H1 (cell line): Measurements from ENCODE around the gene DLX5. TPM values are rescaled to one million over a fixed set of nuclear protein-coding genes. Genes with fewer than 3 reads are reported as not detected.
A peak's percentile ranks its signal among the peaks of the same experiment; 100 is the strongest.

ENCODE experiments used
- CTCF ChIA-PET: fragments of 300-600 bp; sonication (Branson Sonifier 250); formaldehyde crosslinking; loops from one replicate; lab custom pipeline; 2021; ENCODE audit not compliant: partially characterized antibody; lab: Charles Lee
- POLR2A ChIA-PET: fragments of 300-600 bp; sonication (Branson Sonifier 250); formaldehyde crosslinking; loops from one replicate; lab custom pipeline; 2021; ENCODE audit warnings: inconsistent platforms; ENCODE audit not compliant: partially characterized antibody; lab: Charles Lee
- DNase-seq, 2 experiments: peaks; one replicate each; pipeline versions ENCODE4 v3.0.0 to v3.0.0-alpha.2; 2010 to 2022; ENCODE audit warnings: low spot score in 2 of 2, low read depth in 1 of 2, mixed read lengths in 1 of 2
- FAIRE-seq: peaks from 2 replicates; lab custom pipeline; 2011; peaks lifted over from hg19 to GRCh38; lab: Jason Lieb, UNC
- H2AFZ ChIP-seq: 2 replicates; pipeline ENCODE4 v1.8.1; 2012; ENCODE audit warnings: low read length, inconsistent platforms
- H2AK5ac ChIP-seq: 2 replicates; pipeline ENCODE4 v1.6.1; 2013; ENCODE audit warnings: low read depth, low read length
- H2BK120ac ChIP-seq: replicated peaks from 2 replicates; pipeline ENCODE3; 2013; ENCODE audit warnings: low read depth, low read length, inconsistent platforms
- H2BK12ac ChIP-seq: 2 replicates; pipeline ENCODE4 v1.6.1; 2013; ENCODE audit warnings: low read depth, low read length
- H2BK15ac ChIP-seq: 2 replicates; pipeline ENCODE4 v1.6.1; 2013; ENCODE audit warnings: low read length
- H2BK20ac ChIP-seq: 2 replicates; pipeline ENCODE4 v1.6.1; 2013; ENCODE audit warnings: low read length
- H2BK5ac ChIP-seq: 2 replicates; pipeline ENCODE4 v1.6.1; 2013; ENCODE audit warnings: low read depth, low read length
- H3K14ac ChIP-seq: 2 replicates; pipeline ENCODE4 v1.6.1; 2013; ENCODE audit warnings: inconsistent platforms; ENCODE audit not compliant: insufficient read length
- H3K18ac ChIP-seq: 2 replicates; pipeline ENCODE4 v1.6.1; 2013; ENCODE audit warnings: low read length; ENCODE audit errors: extremely low read depth
- H3K23ac ChIP-seq: 2 replicates; pipeline ENCODE4 v1.6.1; 2013; ENCODE audit warnings: inconsistent platforms; ENCODE audit not compliant: insufficient read length
- H3K23me2 ChIP-seq: 2 replicates; pipeline ENCODE4 v1.6.1; 2013; ENCODE audit warnings: low read depth, low read length
- H3K27ac ChIP-seq: 2 replicates; pipeline ENCODE4 v1.6.1; 2011; ENCODE audit warnings: low read depth, low read length, inconsistent platforms
- H3K27me3 ChIP-seq, 4 experiments: replicated peaks in 1 of 4; 1 replicate in 1 of 4; 2 replicates in 3 of 4; pipeline versions ENCODE4 v1.6.1 to v1.8.1; 2011 to 2013; ENCODE audit warnings: low read length in 3 of 4, mild to moderate bottlenecking in 3 of 4, inconsistent platforms in 2 of 4, mixed read lengths in 2 of 4, moderate library complexity in 1 of 4; ENCODE audit not compliant: control insufficient read depth in 3 of 4, insufficient read depth in 3 of 4; ENCODE audit errors: extremely low read depth in 1 of 4
- H3K36me3 ChIP-seq, 4 experiments: 2 replicates each; pipeline versions ENCODE4 v1.6.1 to v1.8.1; 2011 to 2013; ENCODE audit warnings: mild to moderate bottlenecking in 4 of 4, low read length in 3 of 4, moderate library complexity in 2 of 4, control low read depth in 1 of 4, inconsistent platforms in 1 of 4; ENCODE audit not compliant: insufficient read depth in 4 of 4, control insufficient read depth in 2 of 4
- H3K4ac ChIP-seq: replicated peaks from 2 replicates; pipeline ENCODE3; 2013; ENCODE audit warnings: low read length, low read depth, mixed read lengths, inconsistent platforms; ENCODE audit not compliant: insufficient read length
- H3K4me1 ChIP-seq, 4 experiments: replicated peaks in 1 of 4; 1 replicate in 1 of 4; 2 replicates in 3 of 4; pipeline versions ENCODE4 v1.6.1 to v1.8.1; 2011 to 2013; ENCODE audit warnings: low read length in 3 of 4, inconsistent platforms in 2 of 4, mixed read lengths in 1 of 4; ENCODE audit not compliant: insufficient read depth in 4 of 4, control insufficient read depth in 3 of 4
- H3K4me2 ChIP-seq, 2 experiments: 2 replicates each; pipeline versions ENCODE4 v1.6.1 to v1.8.1; 2011 to 2013; ENCODE audit warnings: low read depth in 2 of 2, low read length in 2 of 2, control low read depth in 1 of 2, inconsistent platforms in 1 of 2, mild to moderate bottlenecking in 1 of 2; ENCODE audit not compliant: insufficient read depth in 1 of 2
- H3K4me3 ChIP-seq, 4 experiments: fragments of 200-600, 300-600 bp in 1 of 4; sonication (generic), shearing (Covaris generic), sonication (Bioruptor Twin) in 1 of 4; 2 replicates each; pipeline versions ENCODE4 v1.5.1 to v1.8.1; 2011 to 2016; ENCODE audit warnings: low read length in 4 of 4, low read depth in 3 of 4, control low read depth in 2 of 4, inconsistent platforms in 2 of 4, mild to moderate bottlenecking in 2 of 4, mixed read lengths in 1 of 4, moderate library complexity in 1 of 4; ENCODE audit not compliant: insufficient read depth in 2 of 4; ENCODE audit errors: extremely low read depth in 1 of 4
- H3K56ac ChIP-seq: replicated peaks from 2 replicates; pipeline ENCODE3; 2013; ENCODE audit warnings: low read depth, mild to moderate bottlenecking, mixed read lengths, low read length, inconsistent platforms; ENCODE audit not compliant: insufficient read length
- H3K79me1 ChIP-seq: 2 replicates; pipeline ENCODE4 v1.6.1; 2013; ENCODE audit warnings: low read depth, low read length, control low read depth
- H3K79me2 ChIP-seq, 2 experiments: 2 replicates each; pipeline versions ENCODE4 v1.6.1 to v1.8.1; 2012 to 2013; ENCODE audit warnings: low read length in 2 of 2, mild to moderate bottlenecking in 2 of 2, inconsistent platforms in 1 of 2; ENCODE audit not compliant: insufficient read depth in 2 of 2, control insufficient read depth in 1 of 2
- H3K9ac ChIP-seq, 4 experiments: replicated peaks in 1 of 4; 1 replicate in 1 of 4; 2 replicates in 3 of 4; pipeline versions ENCODE4 v1.6.1 to v1.8.1; 2011 to 2013; ENCODE audit warnings: low read depth in 3 of 4, low read length in 3 of 4, control low read depth in 2 of 4, mild to moderate bottlenecking in 2 of 4, moderate library complexity in 2 of 4, inconsistent platforms in 1 of 4; ENCODE audit errors: extremely low read depth in 1 of 4
- H3K9me3 ChIP-seq, 2 experiments: 2 replicates each; pipeline versions ENCODE4 v1.6.1 to v1.8.1; 2012 to 2013; ENCODE audit warnings: mild to moderate bottlenecking in 2 of 2, moderate library complexity in 2 of 2, control low read depth in 1 of 2, inconsistent platforms in 1 of 2, low read depth in 1 of 2, low read length in 1 of 2, mixed read lengths in 1 of 2; ENCODE audit not compliant: insufficient read depth in 2 of 2
- H4K20me1 ChIP-seq, 2 experiments: replicated peaks in 1 of 2; 2 replicates each; pipeline versions ENCODE3 to v1.8.1; 2011 to 2013; ENCODE audit warnings: inconsistent platforms in 2 of 2, low read length in 2 of 2, mild to moderate bottlenecking in 1 of 2; ENCODE audit not compliant: insufficient read depth in 2 of 2, control insufficient read depth in 1 of 2
- H4K5ac ChIP-seq: 2 replicates; pipeline ENCODE4 v1.6.1; 2013; ENCODE audit warnings: low read length, low read depth, mixed read lengths, inconsistent platforms; ENCODE audit not compliant: insufficient read length
- H4K8ac ChIP-seq: 2 replicates; pipeline ENCODE4 v1.8.0; 2013; ENCODE audit warnings: mild to moderate bottlenecking, moderate library complexity, low read length, inconsistent platforms; ENCODE audit not compliant: insufficient read depth; ENCODE audit errors: extremely low read depth
- H4K91ac ChIP-seq: replicated peaks from 2 replicates; pipeline ENCODE3; 2013; ENCODE audit warnings: low read length, mixed read lengths, inconsistent platforms; ENCODE audit not compliant: insufficient read length
- ATF2 ChIP-seq: IDR thresholded peaks from 2 replicates; pipeline ENCODE4 v1.6.1; 2012; ENCODE audit warnings: low read length, inconsistent platforms
- BRCA1 ChIP-seq: IDR thresholded peaks from 2 replicates; pipeline ENCODE4 v1.6.1; 2012; ENCODE audit warnings: low read depth, low read length, improper control_type of control experiment
- CREB1 ChIP-seq: IDR thresholded peaks from 2 replicates; pipeline ENCODE4 v1.6.1; 2012; ENCODE audit warnings: inconsistent platforms
- EP300 ChIP-seq, 2 experiments: IDR thresholded peaks; 1 replicate in 1 of 2; 2 replicates in 1 of 2; pipeline ENCODE4 v1.6.1; 2011 to 2012; ENCODE audit warnings: low read depth in 2 of 2, low read length in 2 of 2, mild to moderate bottlenecking in 2 of 2, borderline replicate concordance in 1 of 2, inconsistent platforms in 1 of 2, moderate library complexity in 1 of 2
- EZH2 ChIP-seq: fragments of 200-600 bp; sonication (generic); IDR thresholded peaks from 2 replicates; pipeline ENCODE4 v1.7.1; 2012; ENCODE audit warnings: low read depth, mild to moderate bottlenecking, moderate library complexity, low read length, inconsistent platforms; ENCODE audit not compliant: severe bottlenecking
- RAD21 ChIP-seq, 2 experiments: IDR thresholded peaks in 1 of 2; conservative IDR thresholded peaks in 1 of 2; 2 replicates each; pipeline ENCODE4 v1.6.1; 2011; ENCODE audit warnings: low read depth in 2 of 2, low read length in 2 of 2, improper control_type of control experiment in 1 of 2, inconsistent platforms in 1 of 2, mild to moderate bottlenecking in 1 of 2, moderate library complexity in 1 of 2
- RNF2 ChIP-seq: fragments of 200-900, 300-1000 bp; sonication (generic); IDR thresholded peaks from 2 replicates; pipeline ENCODE4 v1.7.1; 2016; ENCODE audit warnings: borderline replicate concordance, low read depth, mild to moderate bottlenecking, antibody characterized with exemption, low read length; ENCODE audit not compliant: poor library complexity, severe bottlenecking; ENCODE audit errors: missing control alignments
- SIX5 ChIP-seq: IDR thresholded peaks from 2 replicates; pipeline ENCODE4 v1.6.1; 2011; ENCODE audit warnings: mild to moderate bottlenecking, low read depth, low read length
- TAF1 ChIP-seq: IDR thresholded peaks from 2 replicates; pipeline ENCODE4 v1.6.1; 2011; ENCODE audit warnings: mild to moderate bottlenecking, low read depth, low read length
- TAF7 ChIP-seq: optimal IDR thresholded peaks from 2 replicates; pipeline ENCODE3; 2011; ENCODE audit warnings: low read depth, mild to moderate bottlenecking, inconsistent platforms, low read length, moderate library complexity, borderline replicate concordance
- ZNF274 ChIP-seq: IDR thresholded peaks from 2 replicates; pipeline ENCODE4 v1.7.0; 2012; ENCODE audit warnings: low read length, borderline replicate concordance; ENCODE audit errors: extremely low read depth
- WGBS, 2 experiments: shearing (Covaris generic) in 1 of 2; methylation state at CpG; one replicate each; pipeline versions ENCODE4 v1.1.6 to v1.1.7; 2013 to 2015; ENCODE audit warnings: low lambda C conversion rate in 2 of 2, mixed read lengths in 2 of 2, inconsistent platforms in 1 of 2, low coverage in 1 of 2, missing lambda C conversion rate in 1 of 2; ENCODE audit not compliant: insufficient replicate concordance in 2 of 2, insufficient coverage in 1 of 2, insufficient read length in 1 of 2; ENCODE audit errors: extremely low coverage in 1 of 2, missing lambda C conversion rate in 1 of 2; 5-methylcytosine and 5-hydroxymethylcytosine counted together
- polyA plus RNA-seq, 7 experiments: library from polyadenylated mRNA; depleted of rRNA in 3 of 7; stranded (reverse) in 5 of 7; unstranded in 2 of 7; fragments of >200 nt in 5 of 7; fragments of 200-250 nt in 2 of 7; gene quantifications; 1 replicate in 5 of 7; 2 replicates in 1 of 7; 4 replicates in 1 of 7; pipeline versions ENCODE4 v1.2.1 to v1.2.3, GENCODE V29; 2011 to 2013; ENCODE audit warnings: missing spikeins in 2 of 7, mixed read lengths in 2 of 7
- total RNA-seq: library from RNA; stranded (reverse); fragmentation: NEBNext Ultra II Directional; extraction: Animal tissue kit (Norgen Biotek cat#: 25700); gene quantifications from 2 replicates; pipeline ENCODE4 v1.2.1, GENCODE V29; 2021

Gene DLX5
- total and polyA plus RNA-seq, 2 of the 8 experiments (the other 6 are each of a cell fraction or from before 2014, with no cell fraction given) = not detected

GRCh38 chr7:97015279-97015678, 9.4 kb downstream of the DLX5 start:
- H3K14ac ChIP-seq = no peak overlapping the region
- peaks cover 95 to 100% (median 99%) of the 10 kb centered on the region in 4 experiments for H3K27me3 ChIP-seq
- no peak for FAIRE-seq
- no peak overlapping the region for H3K27ac ChIP-seq
- H3K79me1 ChIP-seq = no peaks in the 10 kb centered on the region
- DNase-seq = no peak
- H2BK15ac ChIP-seq = no peak overlapping the region
- H2BK12ac ChIP-seq = no peak overlapping the region
- POLR2A ChIA-PET = interaction anchor here (1.0 to 1.2 kb wide), 2 partner anchors 10 to 23 kb away, joined by 3 to 4 read pairs; no protein-coding TSS in a partner anchor
- H4K91ac ChIP-seq = no peak overlapping the region
- WGBS, 2 experiments = 33% methylated on average over 3 of the region's 3 CpGs; no CpG with 5 or more reads in 1 of the 2 experiments
- no peaks in the 10 kb centered on the region for H3K79me2 ChIP-seq
- CTCF ChIA-PET = interaction anchor here (0.6 to 10.2 kb wide), 5 partner anchors 8 to 18 kb away, joined by 3 to 150 read pairs (median 5); partner anchors contain the start of gene DLX5
- H4K5ac ChIP-seq = no peak overlapping the region
- no peaks in the 10 kb centered on the region for H3K36me3 ChIP-seq
- peaks cover 30 to 36% of the 10 kb centered on the region in 2 experiments for H4K20me1 ChIP-seq
- no peak overlapping the region for H3K4me3 ChIP-seq
- no peak overlapping the region for H3K9ac ChIP-seq
- H2BK20ac ChIP-seq = no peak overlapping the region
- no peak overlapping the region for H3K56ac ChIP-seq
- H3K4ac ChIP-seq = no peak overlapping the region
- no peak overlapping the region for H2AK5ac ChIP-seq
- H3K4me1 ChIP-seq = peaks cover 0 to 16% (median 9%) of the 10 kb centered on the region in 4 experiments; a peak in 5 of 7 replicates
- H3K9me3 ChIP-seq = no peaks in the 10 kb centered on the region
- peaks cover 4% of the 10 kb centered on the region; the same call in 1 of the 2 replicates for H3K23me2 ChIP-seq
- no peak overlapping the region for H2BK120ac ChIP-seq
- H2BK5ac ChIP-seq = no peak overlapping the region
- H3K4me2 ChIP-seq = no peak overlapping the region
- no peak overlapping the region for H4K8ac ChIP-seq
- no peak overlapping the region for H2AFZ ChIP-seq
- no peak overlapping the region for H3K18ac ChIP-seq
- no peak overlapping the region for H3K23ac ChIP-seq
- TF ChIP-seq RAD21 (IDR thresholded peaks at IDR 0.05 in 1 of 2, conservative IDR thresholded peaks at IDR 0.05 in 1 of 2; ENCODE audit: low read depth in 2 of 2, low read length in 2 of 2) (no peak), TAF1 (no peak), RNF2 (peak; percentile 89), EP300 (IDR thresholded peaks at IDR 0.05; ENCODE audit: borderline replicate concordance in 1 of 2, low read depth in 2 of 2, low read length in 2 of 2) (no peak), ZNF274 (no peak), BRCA1 (no peak), TAF7 (no peak), ATF2 (no peak), CREB1 (no peak), SIX5 (no peak), EZH2 (peak; percentile 33)
